Erythroblast (primary cell): ENCODE data around the gene MTHFD1L.

Experiments
- GATA1 ChIP-seq: IDR thresholded peaks from 2 replicates; pipeline ENCODE4 v1.6.1; 2011; ENCODE audit warnings: low read depth, mild to moderate bottlenecking, control low read depth, low read length, moderate library complexity
- POLR2A ChIP-seq: IDR thresholded peaks from 2 replicates; pipeline ENCODE4 v1.6.1; 2011; ENCODE audit warnings: mild to moderate bottlenecking, low read length

DNA sequence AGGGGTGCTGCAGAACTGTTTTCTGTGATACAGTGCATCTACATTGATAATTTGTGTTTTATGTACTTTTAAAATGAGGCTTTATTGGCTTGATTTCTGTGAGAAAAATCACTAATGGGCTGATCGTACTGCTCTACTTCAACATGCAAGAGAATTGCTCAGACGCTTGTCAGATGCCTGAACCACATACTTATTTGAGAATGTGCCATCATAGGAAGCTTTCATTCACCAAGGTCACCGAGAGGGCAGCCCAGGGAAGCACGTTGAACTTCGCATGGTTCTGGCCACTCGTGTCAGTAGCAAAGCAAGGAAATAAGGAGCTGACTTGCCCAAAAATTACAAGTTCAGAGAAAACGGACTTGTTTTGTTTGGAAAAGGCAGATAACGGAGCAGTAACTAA is 205.8 kb downstream of the MTHFD1L start:
- TF ChIP-seq POLR2A (no peak), GATA1 (no peak)
